Immature natural killer cell (primary cell): ENCODE measurements around the gene NKPD1. TPM values are rescaled to one million over a fixed set of nuclear protein-coding genes. Genes with fewer than 3 reads are reported as not detected.
A peak's percentile ranks its signal among the peaks of the same experiment; 100 is the strongest.

Experiments used
- DNase-seq, 3 donors: peaks; one replicate each; pipeline ENCODE4 v3.0.0; 2022; ENCODE audit warnings: mixed read lengths in 1 of 3
- H3K27ac Mint-ChIP-seq, 6 donors: one replicate each; pipeline ENCODE4 v1.8.0; 2020; ENCODE audit warnings: mixed read lengths in 6 of 6, mild to moderate bottlenecking in 5 of 6, inconsistent platforms in 4 of 6, moderate library complexity in 3 of 6
- H3K27me3 Mint-ChIP-seq, 3 donors: one replicate each; pipeline ENCODE4 v1.8.0; 2020 to 2021; ENCODE audit warnings: low read depth in 3 of 3, mild to moderate bottlenecking in 3 of 3, mixed read lengths in 3 of 3, moderate library complexity in 3 of 3, inconsistent platforms in 1 of 3
- H3K36me3 Mint-ChIP-seq, 3 donors: one replicate each; pipeline ENCODE4 v1.8.0; 2020; ENCODE audit warnings: mixed read lengths in 3 of 3, inconsistent platforms in 2 of 3, mild to moderate bottlenecking in 2 of 3
- H3K4me1 Mint-ChIP-seq, 2 donors: one replicate each; pipeline ENCODE4 v1.8.0; 2020; ENCODE audit warnings: inconsistent platforms in 2 of 2, mild to moderate bottlenecking in 2 of 2, mixed read lengths in 2 of 2, moderate library complexity in 1 of 2
- H3K4me3 Mint-ChIP-seq, 5 donors: one replicate each; pipeline ENCODE4 v1.8.0; 2020; ENCODE audit warnings: mild to moderate bottlenecking in 5 of 5, mixed read lengths in 5 of 5, inconsistent platforms in 3 of 5, moderate library complexity in 3 of 5
- H3K9me3 Mint-ChIP-seq, 6 donors: one replicate each; pipeline ENCODE4 v1.8.0; 2020; ENCODE audit warnings: mild to moderate bottlenecking in 6 of 6, mixed read lengths in 6 of 6, inconsistent platforms in 4 of 6, moderate library complexity in 3 of 6
- polyA plus RNA-seq, 3 donors: library from polyadenylated mRNA; unstranded; fragments of 300-500 nt; fragmentation: Illumina TruSeq; gene quantifications; one replicate each; pipeline ENCODE4 v1.2.3, GENCODE V29; 2021

Gene NKPD1
- polyA plus RNA-seq, 3 donors from 2014 or later: 0.18 to 0.43 TPM; not detected in 1

DNA sequence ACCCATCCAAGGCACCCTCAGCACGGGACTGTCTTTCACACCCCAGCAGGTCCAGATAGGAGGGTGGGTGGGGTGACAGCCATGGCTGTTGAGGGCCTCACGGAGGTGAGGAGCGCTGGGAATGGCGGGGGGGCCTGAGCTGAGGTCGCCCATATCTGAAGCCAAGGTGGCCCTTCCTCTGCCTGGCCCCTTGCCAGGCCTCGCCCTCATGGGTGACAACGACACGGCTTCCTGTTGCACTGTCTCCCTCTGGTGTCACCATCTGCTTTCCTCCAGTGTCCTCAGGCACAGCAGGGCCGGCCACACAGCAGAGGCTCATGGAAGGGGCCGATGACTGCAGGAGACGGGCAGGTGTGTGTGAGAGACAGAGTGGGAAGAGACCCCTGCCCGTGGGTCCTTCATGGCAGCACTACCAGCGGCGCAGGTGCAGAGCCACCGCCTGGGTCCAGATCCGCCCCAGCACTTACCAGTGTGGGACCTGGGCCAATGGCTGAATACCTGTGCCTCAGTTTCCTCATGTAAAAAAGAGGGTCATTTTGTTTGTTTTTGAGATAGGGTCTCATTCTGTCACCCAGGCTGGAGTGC is 8.1 kb upstream of the NKPD1 start:
- no peak overlapping the region for H3K27ac Mint-ChIP-seq
- H3K4me1 Mint-ChIP-seq: peaks cover 24 to 61% of the 10 kb centered on the region in 2 donors
- H3K27me3 Mint-ChIP-seq: peaks cover 0 to 2% (median 0%) of the 10 kb centered on the region in 3 donors
- no peaks in the 10 kb centered on the region for H3K9me3 Mint-ChIP-seq
- H3K4me3 Mint-ChIP-seq: peak overlapping the region in 1 of 5 donors; percentile 41
- DNase-seq: no peak
- peaks cover 0 to 6% (median 0%) of the 10 kb centered on the region in 3 donors for H3K36me3 Mint-ChIP-seq

GRCh38 chr19:45166723-45167252 is 6.0 kb upstream of the NKPD1 start:
- H3K4me1 Mint-ChIP-seq: peaks cover 14 to 47% of the 10 kb centered on the region in 2 donors
- no peak for DNase-seq
- H3K27ac Mint-ChIP-seq: peak overlapping the region in 1 of 6 donors; percentile 36
- H3K4me3 Mint-ChIP-seq: no peak overlapping the region
- peaks cover 0 to 2% (median 0%) of the 10 kb centered on the region in 3 donors for H3K27me3 Mint-ChIP-seq
- H3K36me3 Mint-ChIP-seq: peaks cover 0 to 6% (median 0%) of the 10 kb centered on the region in 3 donors
- no peaks in the 10 kb centered on the region for H3K9me3 Mint-ChIP-seq

DNA sequence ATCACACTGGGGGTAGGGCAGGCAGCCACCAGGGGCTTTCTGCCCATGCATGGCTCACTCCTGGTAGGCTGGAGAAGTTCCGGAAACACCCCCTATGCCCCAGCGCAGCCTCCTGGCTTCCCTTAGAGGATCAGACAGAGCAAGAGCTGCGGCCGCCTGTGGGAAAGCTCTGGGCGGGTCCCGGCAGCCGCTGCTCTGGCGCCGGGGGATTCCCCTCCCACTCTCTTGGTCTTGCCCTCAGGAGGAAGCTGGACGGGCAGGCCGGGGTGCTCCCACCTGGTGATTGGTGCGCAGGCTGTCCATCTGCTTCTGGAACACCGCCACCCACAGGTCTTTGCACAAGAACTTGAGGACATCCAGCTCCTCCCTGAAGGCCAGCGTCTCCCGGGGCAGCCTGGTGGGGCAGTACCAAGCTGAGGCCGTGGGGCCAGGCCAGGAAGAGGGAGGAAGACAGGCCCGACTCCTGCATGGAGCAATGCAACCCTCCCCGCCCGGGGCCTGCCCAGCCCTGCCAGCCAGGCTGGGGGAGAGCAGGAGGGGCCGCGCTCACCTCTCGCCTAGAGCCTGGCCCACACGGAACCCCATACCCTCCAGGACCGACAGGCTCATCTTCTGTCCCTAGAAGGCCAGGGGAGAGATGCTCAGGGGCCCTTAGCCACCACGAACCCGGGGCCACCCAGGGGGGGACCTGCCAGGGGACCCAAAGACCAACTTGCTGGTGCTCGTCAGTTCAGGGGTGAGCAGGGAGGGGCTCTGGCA is 4.0 kb upstream of the NKPD1 start:
- Mint-ChIP-seq H3K27me3 (peaks cover 0 to 4% (median 2%) of the 10 kb centered on the region in 3 donors), H3K4me3 (no peak overlapping the region), H3K27ac (peak overlapping the region in 2 of 6 donors; percentile 13 to 51), H3K4me1 (peaks cover 0 to 27% of the 10 kb centered on the region in 2 donors), H3K9me3 (no peaks in the 10 kb centered on the region), H3K36me3 (no peaks in the 10 kb centered on the region)
- peak; percentile 30 to 36 (median 30) for DNase-seq

GRCh38 chr19:45163751-45164460 is 3.1 kb upstream of the NKPD1 start:
- Mint-ChIP-seq H3K27ac (peak overlapping the region in 3 of 6 donors; percentile 13 to 80 (median 18)), H3K9me3 (no peaks in the 10 kb centered on the region), H3K27me3 (peaks cover 0 to 4% (median 2%) of the 10 kb centered on the region in 3 donors), H3K4me1 (peaks cover 0 to 21% of the 10 kb centered on the region in 2 donors), H3K36me3 (no peaks in the 10 kb centered on the region), H3K4me3 (no peak overlapping the region)
- DNase-seq: no peak

DNA sequence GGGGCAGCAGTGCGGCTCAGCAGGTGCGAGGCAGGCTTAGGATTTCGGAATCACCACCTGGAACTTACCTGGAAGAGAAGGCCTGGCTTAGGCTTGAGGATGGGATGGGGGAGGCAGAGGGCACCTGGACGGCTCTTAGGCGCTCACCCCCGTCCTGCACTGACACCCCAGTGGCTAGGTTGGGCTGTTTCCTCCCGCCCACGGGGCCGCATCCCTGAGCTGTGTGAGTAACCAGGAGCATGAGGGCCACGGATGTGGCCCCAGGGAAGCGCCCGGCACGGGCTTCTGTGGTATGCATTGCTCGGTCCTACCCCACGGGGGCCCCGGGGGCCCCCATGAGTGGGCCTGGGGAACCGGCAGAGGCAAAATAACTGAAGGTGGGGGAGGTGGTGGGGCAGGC is 2.4 kb upstream of the NKPD1 start:
- DNase-seq: no peak
- Mint-ChIP-seq H3K27ac (no peak overlapping the region), H3K27me3 (peaks cover 0 to 4% (median 4%) of the 10 kb centered on the region in 3 donors), H3K36me3 (no peaks in the 10 kb centered on the region), H3K9me3 (no peaks in the 10 kb centered on the region), H3K4me3 (no peak overlapping the region), H3K4me1 (peaks cover 0 to 16% of the 10 kb centered on the region in 2 donors)

- no peak overlapping the region for H3K27ac Mint-ChIP-seq
- DNase-seq: no peak
- no peaks in the 10 kb centered on the region for H3K9me3 Mint-ChIP-seq
- H3K27me3 Mint-ChIP-seq: peaks cover 0 to 7% (median 5%) of the 10 kb centered on the region in 3 donors
- peaks cover 0 to 16% of the 10 kb centered on the region in 2 donors for H3K4me1 Mint-ChIP-seq
- no peaks in the 10 kb centered on the region for H3K36me3 Mint-ChIP-seq
- no peak overlapping the region for H3K4me3 Mint-ChIP-seq
Measured at GRCh38 chr19:45162608-45163143, 1.9 kb upstream of the NKPD1 start.

- H3K4me1 Mint-ChIP-seq: peaks cover 0 to 14% of the 10 kb centered on the region in 2 donors
- DNase-seq: no peak
- H3K27ac Mint-ChIP-seq: no peak overlapping the region
- no peak overlapping the region for H3K4me3 Mint-ChIP-seq
- no peaks in the 10 kb centered on the region for H3K36me3 Mint-ChIP-seq
- H3K27me3 Mint-ChIP-seq: peaks cover 0 to 9% (median 5%) of the 10 kb centered on the region in 3 donors
- no peaks in the 10 kb centered on the region for H3K9me3 Mint-ChIP-seq
Measured at GRCh38 chr19:45161738-45162607, 1.2 kb upstream of the NKPD1 start.

- Mint-ChIP-seq H3K27ac (no peak overlapping the region), H3K27me3 (peaks cover 0 to 12% (median 3%) of the 10 kb centered on the region in 3 donors), H3K36me3 (no peaks in the 10 kb centered on the region), H3K4me3 (no peak overlapping the region), H3K4me1 (peaks cover 0 to 8% of the 10 kb centered on the region in 2 donors), H3K9me3 (no peaks in the 10 kb centered on the region)
- no peak for DNase-seq
Measured at GRCh38 chr19:45159971-45160324, 834 bp downstream of the NKPD1 start.

DNA sequence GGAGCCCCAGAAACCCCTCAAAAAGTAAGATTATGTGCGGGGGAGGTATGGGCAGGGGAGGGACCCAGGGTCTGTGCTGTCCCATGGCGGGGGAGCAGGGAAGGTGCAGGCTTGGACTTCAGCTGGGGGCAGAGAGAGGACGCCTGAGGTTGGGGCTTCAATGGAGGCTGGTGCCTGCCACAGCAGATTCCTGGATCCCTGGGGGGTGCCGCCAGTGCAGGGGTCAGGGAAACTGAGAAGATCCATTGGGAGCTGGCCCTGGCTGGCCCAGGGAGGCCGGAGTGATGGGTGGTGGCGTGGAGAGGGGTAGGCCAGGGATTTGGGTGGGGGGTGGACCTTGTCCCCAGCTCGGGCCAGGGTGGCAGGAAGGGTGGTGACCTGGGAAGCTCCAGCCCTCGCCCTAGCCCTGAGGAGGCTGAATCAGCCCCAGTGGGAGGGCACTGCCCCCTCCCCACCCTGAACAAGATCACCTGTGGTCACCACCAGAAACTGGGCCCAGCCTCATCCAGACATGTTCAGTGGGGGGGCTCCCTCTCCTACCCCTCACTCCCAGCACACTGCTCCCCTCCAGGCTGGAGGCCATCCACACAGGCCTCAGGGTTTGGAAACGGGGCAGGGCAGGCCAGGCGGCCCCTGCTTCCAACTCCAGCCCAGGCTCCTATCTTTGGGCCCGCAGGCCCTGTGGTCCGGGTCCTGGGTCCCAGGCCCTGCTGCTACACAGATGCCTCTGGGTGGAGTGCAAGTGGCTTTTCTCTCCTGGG is 1.4 kb downstream of the NKPD1 start:
- peaks cover 0 to 4% of the 10 kb centered on the region in 2 donors for H3K4me1 Mint-ChIP-seq
- H3K27me3 Mint-ChIP-seq: peaks cover 0 to 12% (median 3%) of the 10 kb centered on the region in 3 donors
- DNase-seq: no peak
- H3K36me3 Mint-ChIP-seq: no peaks in the 10 kb centered on the region
- no peak overlapping the region for H3K27ac Mint-ChIP-seq
- H3K9me3 Mint-ChIP-seq: no peaks in the 10 kb centered on the region
- no peak overlapping the region for H3K4me3 Mint-ChIP-seq

- Mint-ChIP-seq H3K27me3 (peaks cover 0 to 14% (median 4%) of the 10 kb centered on the region in 3 donors), H3K27ac (no peak overlapping the region), H3K9me3 (no peaks in the 10 kb centered on the region), H3K4me3 (no peak overlapping the region), H3K4me1 (peaks cover 7% of the 10 kb centered on the region in 2 donors), H3K36me3 (no peaks in the 10 kb centered on the region)
- DNase-seq: no peak
Measured at GRCh38 chr19:45158503-45159209, 2.1 kb downstream of the NKPD1 start.

DNA sequence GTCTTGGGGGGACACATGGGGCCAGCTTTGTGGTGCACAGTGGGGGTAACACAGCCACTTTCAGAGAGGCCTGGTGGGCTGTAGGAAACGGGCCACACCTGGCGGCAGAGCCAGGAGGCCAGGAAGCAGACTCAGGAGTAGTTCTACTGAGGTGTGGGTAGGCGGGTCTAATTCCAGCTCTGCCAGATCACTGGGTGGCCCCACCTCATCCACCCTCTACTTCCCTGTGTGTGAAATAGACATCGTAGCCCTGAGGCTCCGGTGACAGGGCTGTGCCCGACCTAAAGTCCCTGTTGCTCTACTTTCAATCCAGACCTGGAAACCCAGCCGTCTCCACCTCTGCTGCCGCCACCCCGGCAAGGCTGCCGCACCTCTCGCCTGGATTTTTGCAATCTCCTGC is 4.0 kb downstream of the NKPD1 start:
- peaks cover 16% of the 10 kb centered on the region in 2 donors for H3K4me1 Mint-ChIP-seq
- H3K27me3 Mint-ChIP-seq: peaks cover 0 to 19% (median 10%) of the 10 kb centered on the region in 3 donors
- H3K4me3 Mint-ChIP-seq: no peak overlapping the region
- no peak for DNase-seq
- H3K27ac Mint-ChIP-seq: no peak overlapping the region
- no peaks in the 10 kb centered on the region for H3K9me3 Mint-ChIP-seq
- H3K36me3 Mint-ChIP-seq: no peaks in the 10 kb centered on the region
